ENCODE measurements around the gene FOXC1. TPM values are rescaled to one million over a fixed set of nuclear protein-coding genes. Genes with fewer than 3 reads are reported as not detected.
A peak's percentile ranks its signal among the peaks of the same experiment; 100 is the strongest.

Gene FOXC1
- total RNA-seq, 1 donor from 2014 or later = 9.8 TPM

DNA sequence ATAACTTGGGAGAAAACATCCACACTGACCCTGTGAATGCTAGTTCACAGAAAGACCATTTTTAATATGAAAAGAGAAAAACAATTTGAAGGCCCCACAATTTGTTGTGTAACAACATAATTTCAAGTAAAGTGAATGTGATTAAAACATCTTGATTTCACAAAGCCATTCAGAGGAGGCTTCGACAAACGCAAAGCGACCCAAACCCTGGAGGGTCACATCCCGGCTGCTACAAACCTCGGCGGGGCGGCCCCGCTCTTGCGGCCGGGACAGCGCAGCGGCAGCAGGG lies 14.0 kb downstream of the FOXC1 start:
- H3K4me3 ChIP-seq = peak overlapping the region; percentile 54 to 55
- no peaks in the 10 kb centered on the region for H3K27me3 ChIP-seq
- no peak overlapping the region for H3K27ac ChIP-seq
- DNase-seq (ENCODE audit: extremely low spot score in 2 of 2) = no peak
- peaks cover 21% of the 10 kb centered on the region for H3K4me1 ChIP-seq
- no peaks in the 10 kb centered on the region for H3K9me3 ChIP-seq
- H3K36me3 ChIP-seq = no peaks in the 10 kb centered on the region
- TF ChIP-seq, protein P1, sequence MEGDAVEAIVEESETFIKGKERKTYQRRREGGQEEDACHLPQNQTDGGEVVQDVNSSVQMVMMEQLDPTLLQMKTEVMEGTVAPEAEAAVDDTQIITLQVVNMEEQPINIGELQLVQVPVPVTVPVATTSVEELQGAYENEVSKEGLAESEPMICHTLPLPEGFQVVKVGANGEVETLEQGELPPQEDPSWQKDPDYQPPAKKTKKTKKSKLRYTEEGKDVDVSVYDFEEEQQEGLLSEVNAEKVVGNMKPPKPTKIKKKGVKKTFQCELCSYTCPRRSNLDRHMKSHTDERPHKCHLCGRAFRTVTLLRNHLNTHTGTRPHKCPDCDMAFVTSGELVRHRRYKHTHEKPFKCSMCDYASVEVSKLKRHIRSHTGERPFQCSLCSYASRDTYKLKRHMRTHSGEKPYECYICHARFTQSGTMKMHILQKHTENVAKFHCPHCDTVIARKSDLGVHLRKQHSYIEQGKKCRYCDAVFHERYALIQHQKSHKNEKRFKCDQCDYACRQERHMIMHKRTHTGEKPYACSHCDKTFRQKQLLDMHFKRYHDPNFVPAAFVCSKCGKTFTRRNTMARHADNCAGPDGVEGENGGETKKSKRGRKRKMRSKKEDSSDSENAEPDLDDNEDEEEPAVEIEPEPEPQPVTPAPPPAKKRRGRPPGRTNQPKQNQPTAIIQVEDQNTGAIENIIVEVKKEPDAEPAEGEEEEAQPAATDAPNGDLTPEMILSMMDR (IDR thresholded peaks at IDR 0.05) = no peak
- TF ChIP-seq POLR2A (IDR thresholded peaks at IDR 0.05) (no peak), POLR2AphosphoS5 (IDR thresholded peaks at IDR 0.05; ENCODE audit: insufficient read depth in 1 of 2, low read depth in 1 of 2) (no peak)
- intact Hi-C loops (cut with DNase I) = no loop called here

DNA sequence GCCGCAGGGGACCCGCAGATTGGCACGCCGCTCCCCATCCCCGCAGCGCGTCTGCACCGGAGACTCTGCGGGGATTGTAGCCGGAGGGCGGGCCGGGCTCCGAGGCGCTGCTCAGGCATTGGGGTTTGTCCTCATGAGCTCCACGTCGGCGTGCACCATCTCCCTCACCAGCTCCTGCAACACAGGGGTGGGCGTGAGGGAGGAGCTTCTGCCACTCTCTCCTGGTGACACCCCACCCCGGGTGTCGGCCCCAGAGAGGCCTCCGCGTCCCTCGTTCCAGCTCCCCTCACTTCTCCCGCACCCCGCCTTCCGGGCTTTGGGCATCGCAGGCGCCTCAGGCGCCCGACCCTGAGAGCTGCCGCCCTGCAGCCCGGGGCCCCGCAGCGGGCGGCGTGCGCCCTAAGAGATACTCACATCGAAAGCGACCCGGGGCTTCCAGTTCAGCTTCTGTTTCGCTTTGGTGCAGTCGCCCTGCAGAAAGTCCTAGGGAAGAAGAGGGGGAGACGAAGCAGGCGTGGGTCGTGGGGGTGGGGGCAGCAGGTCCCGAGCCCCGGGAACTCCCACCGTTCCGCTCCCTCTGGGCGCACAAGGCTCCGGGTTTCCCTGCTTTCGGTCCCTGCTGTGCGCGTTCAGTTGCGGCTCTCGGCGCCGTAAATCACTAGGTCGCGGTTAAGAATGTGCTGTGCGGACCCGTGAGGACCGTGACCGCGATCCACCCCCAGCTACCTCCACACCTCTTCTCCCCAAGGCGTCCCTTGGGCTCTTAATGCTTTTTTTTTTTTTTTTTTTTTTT lies 14.5 kb downstream of the FOXC1 start:
- H3K9me3 ChIP-seq = no peaks in the 10 kb centered on the region
- H3K4me3 ChIP-seq = peak overlapping the region; percentile 54 to 55
- TF ChIP-seq POLR2AphosphoS5 (IDR thresholded peaks at IDR 0.05; ENCODE audit: insufficient read depth in 1 of 2, low read depth in 1 of 2) (no peak), POLR2A (IDR thresholded peaks at IDR 0.05) (no peak)
- TF ChIP-seq, protein P1 (IDR thresholded peaks at IDR 0.05) = no peak
- no peaks in the 10 kb centered on the region for H3K27me3 ChIP-seq
- no peak for DNase-seq (ENCODE audit: extremely low spot score in 2 of 2)
- no peak overlapping the region for H3K27ac ChIP-seq
- H3K36me3 ChIP-seq = no peaks in the 10 kb centered on the region
- intact Hi-C loops (cut with DNase I) = no loop called here
- H3K4me1 ChIP-seq = peaks cover 21% of the 10 kb centered on the region

DNA sequence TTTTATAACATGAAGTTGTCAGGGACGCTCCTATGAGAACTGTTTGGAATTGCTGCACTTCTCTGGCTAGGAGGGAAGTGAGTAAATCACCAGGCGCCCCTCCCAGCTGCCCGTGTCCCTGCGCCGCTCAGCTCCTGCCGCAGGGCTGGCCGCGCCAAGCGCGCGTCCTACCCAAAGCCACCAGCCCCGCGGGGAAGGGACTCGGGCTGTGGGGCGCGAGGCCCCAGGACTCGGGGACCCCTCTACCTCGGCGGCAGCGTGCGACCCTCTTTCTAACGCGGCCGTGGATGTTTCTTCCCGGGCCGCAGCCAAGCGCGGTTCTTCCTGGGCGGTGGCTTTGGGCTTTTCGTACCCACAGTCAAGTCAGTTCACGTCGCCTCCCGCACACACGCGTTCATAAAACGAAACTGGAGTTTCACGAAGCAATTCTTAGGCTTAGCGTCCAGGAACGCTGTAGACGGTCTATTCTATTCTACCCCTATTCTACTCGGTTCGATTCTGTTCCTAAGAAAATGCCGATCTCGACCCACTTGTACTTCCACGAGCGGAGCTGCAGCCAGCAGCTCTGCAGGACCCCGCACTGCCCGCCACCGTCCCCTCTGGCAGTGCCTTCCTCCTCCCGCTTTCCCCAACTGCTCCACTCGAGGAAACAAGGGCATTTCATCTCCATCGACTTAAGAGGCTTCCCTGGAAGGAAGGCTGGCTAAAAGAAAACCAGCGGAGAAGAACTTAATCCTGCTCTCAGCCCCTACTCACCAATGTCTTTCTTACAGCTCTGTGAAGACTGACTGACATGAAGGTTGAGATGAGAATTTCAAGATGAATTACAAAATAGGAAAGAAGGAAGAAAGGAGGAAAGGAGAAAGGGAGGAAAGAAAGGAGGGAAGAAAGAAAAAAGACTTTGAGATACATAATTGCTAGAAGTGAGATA lies 15.4 kb downstream of the FOXC1 start:
- H3K27ac ChIP-seq = no peak overlapping the region

DNA sequence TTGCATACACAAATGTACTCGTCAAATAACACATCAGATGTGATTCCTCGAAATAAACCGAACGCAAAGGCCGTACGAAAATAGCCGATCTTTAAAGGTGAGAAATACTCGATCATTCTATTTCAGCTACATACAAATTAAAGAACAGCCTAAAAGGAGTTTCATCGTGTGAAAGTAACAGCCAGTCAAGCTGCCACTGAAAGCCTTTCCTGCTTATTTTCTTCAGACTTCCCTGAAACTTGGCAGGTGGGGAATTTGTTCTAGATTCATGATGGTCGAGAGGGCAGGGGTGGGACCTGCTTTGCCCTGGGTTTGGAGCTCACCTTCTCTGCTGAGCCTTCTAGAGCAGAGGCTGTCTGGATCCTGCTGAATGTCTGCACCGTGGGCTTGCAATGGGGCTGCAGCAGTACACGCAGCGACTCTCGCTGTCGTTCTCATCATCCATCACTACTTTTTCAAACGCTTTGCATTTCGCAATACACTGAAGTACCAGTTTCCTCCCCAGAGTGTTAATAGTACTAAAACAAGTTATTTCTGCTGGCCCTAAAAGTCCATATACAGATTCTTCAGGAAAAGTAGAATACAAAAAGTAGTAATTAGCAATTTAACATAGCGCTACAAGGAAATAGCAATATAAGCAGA lies 16.2 kb downstream of the FOXC1 start:
- no peak overlapping the region for H3K4me3 ChIP-seq
- intact Hi-C loops (cut with DNase I) = no loop called here
- peaks cover 16% of the 10 kb centered on the region for H3K4me1 ChIP-seq
- no peak overlapping the region for H3K27ac ChIP-seq
- TF ChIP-seq POLR2AphosphoS5 (IDR thresholded peaks at IDR 0.05; ENCODE audit: insufficient read depth in 1 of 2, low read depth in 1 of 2) (no peak), POLR2A (IDR thresholded peaks at IDR 0.05) (no peak)
- TF ChIP-seq, protein P1 (IDR thresholded peaks at IDR 0.05) = no peak
- no peaks in the 10 kb centered on the region for H3K36me3 ChIP-seq
- H3K27me3 ChIP-seq = no peaks in the 10 kb centered on the region
- no peaks in the 10 kb centered on the region for H3K9me3 ChIP-seq
- no peak for DNase-seq (ENCODE audit: extremely low spot score in 2 of 2)

More for the DNA sequence above, 15.4 kb downstream of the FOXC1 start:
- Histone ChIP-seq H3K36me3 (no peaks in the 10 kb centered on the region), H3K4me3 (peak overlapping the region; percentile 54 to 55), H3K27me3 (no peaks in the 10 kb centered on the region), H3K9me3 (no peaks in the 10 kb centered on the region), H3K4me1 (peaks cover 16% of the 10 kb centered on the region)
- no peak for DNase-seq (ENCODE audit: extremely low spot score in 2 of 2)
- intact Hi-C loops (cut with DNase I) = no loop called here
- TF ChIP-seq, protein P1 (IDR thresholded peaks at IDR 0.05) = no peak
- TF ChIP-seq POLR2AphosphoS5 (IDR thresholded peaks at IDR 0.05; ENCODE audit: insufficient read depth in 1 of 2, low read depth in 1 of 2) = peak in 1 of 2 donors; percentile 47

Data from vagina (tissue), 2 donors.